ENCODE data around the gene PLGRKT.
"Not testable (repeated sequence)": the region's sequence is repeated elsewhere in the genome, so short reads cannot be mapped to it uniquely, and the experiment has no call there.

Gene PLGRKT

GRCh38 chr9:5447337-5447736, 9.6 kb upstream of the PLGRKT start:
- no peak overlapping the region for H3K4me3 ChIP-seq (replicated peaks in 1 of 2; ENCODE audit: low read depth in 2 of 2, low read length in 2 of 2)
- TF ChIP-seq CTCF (IDR thresholded peaks at IDR 0.05; ENCODE audit: low read depth, low read length), result no peak
- no peak for DNase-seq (ENCODE audit: low read depth in 2 of 2)

- peak in 1 of 2 donors; percentile 50 for DNase-seq (ENCODE audit: low read depth in 2 of 2)
- no peak overlapping the region for H3K4me3 ChIP-seq (replicated peaks in 1 of 2; ENCODE audit: low read depth in 2 of 2, low read length in 2 of 2)
- TF ChIP-seq CTCF (IDR thresholded peaks at IDR 0.05; ENCODE audit: low read depth, low read length), result no peak
Measured at GRCh38 chr9:5446451-5447236, 8.9 kb upstream of the PLGRKT start.

GRCh38 chr9:5445886-5446285, 8.2 kb upstream of the PLGRKT start:
- no peak overlapping the region for H3K4me3 ChIP-seq (replicated peaks in 1 of 2; ENCODE audit: low read depth in 2 of 2, low read length in 2 of 2)
- no peak for TF ChIP-seq CTCF (IDR thresholded peaks at IDR 0.05; ENCODE audit: low read depth, low read length)
- DNase-seq (ENCODE audit: low read depth in 2 of 2), result no peak

- DNase-seq (ENCODE audit: low read depth in 2 of 2); H3K4me3 ChIP-seq (replicated peaks in 1 of 2; ENCODE audit: low read depth in 2 of 2, low read length in 2 of 2): not testable (repeated sequence)
Measured at GRCh38 chr9:5445096-5445495, 7.4 kb upstream of the PLGRKT start.

- no peak for DNase-seq (ENCODE audit: low read depth in 2 of 2)
- TF ChIP-seq CTCF (IDR thresholded peaks at IDR 0.05; ENCODE audit: low read depth, low read length), result no peak
- H3K4me3 ChIP-seq (replicated peaks in 1 of 2; ENCODE audit: low read depth in 2 of 2, low read length in 2 of 2), result no peak overlapping the region
Measured at GRCh38 chr9:5443850-5444249, 6.1 kb upstream of the PLGRKT start.

GRCh38 chr9:5442400-5443011, 4.8 kb upstream of the PLGRKT start:
- H3K4me3 ChIP-seq (replicated peaks in 1 of 2; ENCODE audit: low read depth in 2 of 2, low read length in 2 of 2), result no peak overlapping the region
- peak; percentile 73 to 77 for DNase-seq (ENCODE audit: low read depth in 2 of 2)
- peak; percentile 48 for TF ChIP-seq CTCF (IDR thresholded peaks at IDR 0.05; ENCODE audit: low read depth, low read length)

GRCh38 chr9:5441043-5441442, 3.3 kb upstream of the PLGRKT start:
- no peak overlapping the region for H3K4me3 ChIP-seq (replicated peaks in 1 of 2; ENCODE audit: low read depth in 2 of 2, low read length in 2 of 2)
- TF ChIP-seq CTCF (IDR thresholded peaks at IDR 0.05; ENCODE audit: low read depth, low read length), result no peak
- DNase-seq (ENCODE audit: low read depth in 2 of 2), result peak; percentile 29 to 78
